Liver (tissue), 9 donors: ENCODE measurements around the gene TRIL. TPM values are rescaled to one million over a fixed set of nuclear protein-coding genes. Genes with fewer than 3 reads are reported as not detected.

Source experiments
- DNase-seq: peaks from one replicate; pipeline ENCODE4 v3.0.0-alpha.2; 2017; ENCODE audit warnings: low spot score
- H3K27ac ChIP-seq, 2 donors: one replicate each; pipeline ENCODE4 v1.7.0; 2013; ENCODE audit warnings: inconsistent platforms in 2 of 2, low read length in 2 of 2, control low read depth in 1 of 2, low read depth in 1 of 2, mild to moderate bottlenecking in 1 of 2
- H3K27me3 ChIP-seq, 4 donors: one replicate each; pipeline versions ENCODE4 v1.6.1 to v1.7.0; 2013; ENCODE audit warnings: low read length in 3 of 4, inconsistent platforms in 1 of 4, mild to moderate bottlenecking in 1 of 4, moderate library complexity in 1 of 4; ENCODE audit not compliant: control insufficient read depth in 4 of 4, insufficient read depth in 4 of 4
- H3K36me3 ChIP-seq, 4 donors: one replicate each; pipeline versions ENCODE4 v1.6.1 to v1.7.0; 2013; ENCODE audit warnings: low read length in 3 of 4, mild to moderate bottlenecking in 3 of 4, low read depth in 1 of 4, moderate library complexity in 1 of 4; ENCODE audit not compliant: control insufficient read depth in 4 of 4, insufficient read depth in 3 of 4
- H3K4me1 ChIP-seq, 4 donors: one replicate each; pipeline versions ENCODE4 v1.6.1 to v1.7.0; 2013; ENCODE audit warnings: low read length in 3 of 4, mild to moderate bottlenecking in 3 of 4, moderate library complexity in 1 of 4; ENCODE audit not compliant: control insufficient read depth in 4 of 4, insufficient read depth in 4 of 4
- H3K4me3 ChIP-seq, 3 donors: one replicate each; pipeline versions ENCODE4 v1.6.1 to v1.7.0; 2013; ENCODE audit warnings: low read length in 3 of 3, control low read depth in 1 of 3, low read depth in 1 of 3, mild to moderate bottlenecking in 1 of 3
- H3K9ac ChIP-seq, 2 donors: one replicate each; pipeline ENCODE4 v1.7.0; 2013; ENCODE audit warnings: low read length in 2 of 2, mild to moderate bottlenecking in 2 of 2, moderate library complexity in 2 of 2, control low read depth in 1 of 2, low read depth in 1 of 2
- H3K9me3 ChIP-seq, 4 donors: one replicate each; pipeline versions ENCODE4 v1.6.1 to v1.7.0; 2013; ENCODE audit warnings: low read length in 3 of 4; ENCODE audit not compliant: control insufficient read depth in 4 of 4
- EGR1 ChIP-seq, 2 donors: IDR thresholded peaks; 2 replicates each; pipeline ENCODE4 v1.6.1; 2016 to 2018; ENCODE audit warnings: antibody characterized with exemption in 2 of 2, low read depth in 2 of 2
- FOXA1 ChIP-seq: IDR thresholded peaks from 2 replicates; pipeline ENCODE4 v1.6.1; 2016; ENCODE audit warnings: antibody characterized with exemption
- FOXA2 ChIP-seq: IDR thresholded peaks from 2 replicates; pipeline ENCODE4 v1.6.1; 2016; ENCODE audit warnings: antibody characterized with exemption
- GABPA ChIP-seq, 2 donors: IDR thresholded peaks in 1 of 2; conservative IDR thresholded peaks in 1 of 2; 2 replicates each; pipeline ENCODE4 v1.6.1; 2016; ENCODE audit warnings: antibody characterized with exemption in 2 of 2, mild to moderate bottlenecking in 1 of 2, moderate library complexity in 1 of 2
- HNF4A ChIP-seq, 2 donors: conservative IDR thresholded peaks; 2 replicates each; pipeline ENCODE4 v1.6.1; 2016; ENCODE audit warnings: antibody characterized with exemption in 2 of 2, mild to moderate bottlenecking in 2 of 2
- HNF4G ChIP-seq: IDR thresholded peaks from 2 replicates; pipeline ENCODE4 v1.6.1; 2016; ENCODE audit warnings: antibody characterized with exemption
- JUND ChIP-seq, 2 donors: IDR thresholded peaks; 2 replicates each; pipeline ENCODE4 v1.6.1; 2016; ENCODE audit warnings: antibody characterized with exemption in 2 of 2
- NR2F2 ChIP-seq: IDR thresholded peaks from 2 replicates; pipeline ENCODE4 v1.6.1; 2016; ENCODE audit warnings: antibody characterized with exemption
- RAD21 ChIP-seq, 2 donors: IDR thresholded peaks; 2 replicates each; pipeline ENCODE4 v1.6.1; 2016; ENCODE audit warnings: antibody characterized with exemption in 2 of 2, mild to moderate bottlenecking in 2 of 2
- RXRA ChIP-seq, 2 donors: IDR thresholded peaks; 2 replicates each; pipeline ENCODE4 v1.6.1; 2017 to 2018; ENCODE audit warnings: antibody characterized with exemption in 2 of 2, mild to moderate bottlenecking in 1 of 2
- SP1 ChIP-seq: IDR thresholded peaks from 2 replicates; pipeline ENCODE4 v1.6.1; 2018; ENCODE audit warnings: antibody characterized with exemption, mild to moderate bottlenecking
- TAF1 ChIP-seq: conservative IDR thresholded peaks from 2 replicates; pipeline ENCODE4 v1.6.1; 2016; ENCODE audit warnings: antibody characterized with exemption, mild to moderate bottlenecking
- YY1 ChIP-seq: IDR thresholded peaks from 2 replicates; pipeline ENCODE4 v1.6.1; 2016; ENCODE audit warnings: antibody characterized with exemption, mild to moderate bottlenecking
- WGBS: extraction: QIAGEN DNeasy Blood & Tissue Kit; methylation state at CpG from one replicate; pipeline ENCODE4 v1.1.7; 2013; 5-methylcytosine and 5-hydroxymethylcytosine counted together
- polyA plus RNA-seq, 2 donors: library from polyadenylated mRNA; stranded (reverse) in 1 of 2; unstranded in 1 of 2; fragments of 200-250 nt in 1 of 2; fragments of >200 nt in 1 of 2; fragmentation: Nextera tagmentation in 1 of 2; extraction: Ambion mirVana in 1 of 2; gene quantifications; one replicate each; pipeline versions ENCODE4 v1.2.1 to v1.2.3, GENCODE V29; 2013 to 2015
- total RNA-seq, 2 donors: library from RNA; depleted of rRNA; stranded (reverse); fragments of >200 nt; gene quantifications; one replicate each; pipeline ENCODE4 v1.2.3, GENCODE V29; 2014
- TF ChIP-seq, protein P1 (sequence below): IDR thresholded peaks from 2 replicates; pipeline ENCODE4 v1.6.1; 2016; ENCODE audit warnings: antibody characterized with exemption
- TF ChIP-seq, protein P2 (sequence below): IDR thresholded peaks from 2 replicates; pipeline ENCODE4 v1.6.1; 2016; ENCODE audit warnings: antibody characterized with exemption
- TF ChIP-seq, protein P3 (sequence below): IDR thresholded peaks from 2 replicates; pipeline ENCODE4 v1.6.1; 2016; ENCODE audit warnings: antibody characterized with exemption
- TF ChIP-seq, protein P4 (sequence below): IDR thresholded peaks from 2 replicates; pipeline ENCODE4 v1.6.1; 2016; ENCODE audit warnings: antibody characterized with exemption, mild to moderate bottlenecking
- TF ChIP-seq, protein P5 (sequence below): fragments of 150-350 bp; IDR thresholded peaks from 2 replicates; pipeline ENCODE4 v1.5.1; 2017; ENCODE audit warnings: improper control_type of control experiment, low read depth, low read length; ENCODE audit not compliant: missing input control
- donor health status: healthy.
- donor health status: healthy.
- donor health status: healthy.
- donor health status: healthy.
- donor health status: healthy.

Gene TRIL
- total and polyA plus RNA-seq, 4 donors = 0.06 to 0.67 (median 0.35) TPM

DNA sequence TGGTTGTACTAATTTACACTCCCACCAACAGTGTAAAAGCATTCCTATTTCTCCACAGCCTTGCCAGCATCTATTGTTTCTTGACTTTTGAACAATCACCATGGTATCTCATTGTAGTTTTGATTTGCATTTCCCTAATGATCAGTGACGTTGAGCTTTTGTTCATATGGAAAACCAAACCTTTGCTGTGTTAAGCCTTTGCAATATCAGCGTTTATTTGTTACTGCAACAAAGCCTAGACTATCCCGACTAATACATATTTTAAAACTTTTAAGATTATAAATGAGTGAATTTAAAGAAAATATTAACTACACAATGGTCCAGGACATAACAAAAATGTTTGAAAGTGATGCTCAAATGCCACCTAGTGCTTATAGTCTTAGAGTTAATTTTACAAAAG, 26.6 kb downstream of the TRIL start:
- Histone ChIP-seq H3K27ac (no peak overlapping the region), H3K4me3 (no peak overlapping the region), H3K9ac (no peak overlapping the region), H3K36me3 (no peaks in the 10 kb centered on the region), H3K4me1 (peaks cover 0 to 4% (median 2%) of the 10 kb centered on the region in 4 donors), H3K27me3 (no peaks in the 10 kb centered on the region), H3K9me3 (no peaks in the 10 kb centered on the region)
- WGBS = 88% methylated on average over 3 of the region's 3 CpGs
- TF ChIP-seq FOXA1 = no peak
- TF ChIP-seq, protein P1, sequence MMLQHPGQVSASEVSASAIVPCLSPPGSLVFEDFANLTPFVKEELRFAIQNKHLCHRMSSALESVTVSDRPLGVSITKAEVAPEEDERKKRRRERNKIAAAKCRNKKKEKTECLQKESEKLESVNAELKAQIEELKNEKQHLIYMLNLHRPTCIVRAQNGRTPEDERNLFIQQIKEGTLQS = no peak
- TF ChIP-seq TAF1 = no peak
- TF ChIP-seq, protein P2, sequence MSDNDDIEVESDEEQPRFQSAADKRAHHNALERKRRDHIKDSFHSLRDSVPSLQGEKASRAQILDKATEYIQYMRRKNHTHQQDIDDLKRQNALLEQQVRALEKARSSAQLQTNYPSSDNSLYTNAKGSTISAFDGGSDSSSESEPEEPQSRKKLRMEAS = no peak
- TF ChIP-seq SP1 = no peak
- no peak for TF ChIP-seq NR2F2
- TF ChIP-seq RXRA (IDR thresholded peaks at IDR 0.05) = no peak
- TF ChIP-seq GABPA (IDR thresholded peaks at IDR 0.05 in 1 of 2, conservative IDR thresholded peaks at IDR 0.05 in 1 of 2) = no peak
- TF ChIP-seq YY1 = no peak
- TF ChIP-seq HNF4A (conservative IDR thresholded peaks at IDR 0.05) = no peak
- TF ChIP-seq, protein P3, sequence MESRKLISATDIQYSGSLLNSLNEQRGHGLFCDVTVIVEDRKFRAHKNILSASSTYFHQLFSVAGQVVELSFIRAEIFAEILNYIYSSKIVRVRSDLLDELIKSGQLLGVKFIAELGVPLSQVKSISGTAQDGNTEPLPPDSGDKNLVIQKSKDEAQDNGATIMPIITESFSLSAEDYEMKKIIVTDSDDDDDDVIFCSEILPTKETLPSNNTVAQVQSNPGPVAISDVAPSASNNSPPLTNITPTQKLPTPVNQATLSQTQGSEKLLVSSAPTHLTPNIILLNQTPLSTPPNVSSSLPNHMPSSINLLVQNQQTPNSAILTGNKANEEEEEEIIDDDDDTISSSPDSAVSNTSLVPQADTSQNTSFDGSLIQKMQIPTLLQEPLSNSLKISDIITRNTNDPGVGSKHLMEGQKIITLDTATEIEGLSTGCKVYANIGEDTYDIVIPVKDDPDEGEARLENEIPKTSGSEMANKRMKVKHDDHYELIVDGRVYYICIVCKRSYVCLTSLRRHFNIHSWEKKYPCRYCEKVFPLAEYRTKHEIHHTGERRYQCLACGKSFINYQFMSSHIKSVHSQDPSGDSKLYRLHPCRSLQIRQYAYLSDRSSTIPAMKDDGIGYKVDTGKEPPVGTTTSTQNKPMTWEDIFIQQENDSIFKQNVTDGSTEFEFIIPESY = no peak
- no peak for TF ChIP-seq RAD21 (IDR thresholded peaks at IDR 0.05)
- TF ChIP-seq, protein P4, sequence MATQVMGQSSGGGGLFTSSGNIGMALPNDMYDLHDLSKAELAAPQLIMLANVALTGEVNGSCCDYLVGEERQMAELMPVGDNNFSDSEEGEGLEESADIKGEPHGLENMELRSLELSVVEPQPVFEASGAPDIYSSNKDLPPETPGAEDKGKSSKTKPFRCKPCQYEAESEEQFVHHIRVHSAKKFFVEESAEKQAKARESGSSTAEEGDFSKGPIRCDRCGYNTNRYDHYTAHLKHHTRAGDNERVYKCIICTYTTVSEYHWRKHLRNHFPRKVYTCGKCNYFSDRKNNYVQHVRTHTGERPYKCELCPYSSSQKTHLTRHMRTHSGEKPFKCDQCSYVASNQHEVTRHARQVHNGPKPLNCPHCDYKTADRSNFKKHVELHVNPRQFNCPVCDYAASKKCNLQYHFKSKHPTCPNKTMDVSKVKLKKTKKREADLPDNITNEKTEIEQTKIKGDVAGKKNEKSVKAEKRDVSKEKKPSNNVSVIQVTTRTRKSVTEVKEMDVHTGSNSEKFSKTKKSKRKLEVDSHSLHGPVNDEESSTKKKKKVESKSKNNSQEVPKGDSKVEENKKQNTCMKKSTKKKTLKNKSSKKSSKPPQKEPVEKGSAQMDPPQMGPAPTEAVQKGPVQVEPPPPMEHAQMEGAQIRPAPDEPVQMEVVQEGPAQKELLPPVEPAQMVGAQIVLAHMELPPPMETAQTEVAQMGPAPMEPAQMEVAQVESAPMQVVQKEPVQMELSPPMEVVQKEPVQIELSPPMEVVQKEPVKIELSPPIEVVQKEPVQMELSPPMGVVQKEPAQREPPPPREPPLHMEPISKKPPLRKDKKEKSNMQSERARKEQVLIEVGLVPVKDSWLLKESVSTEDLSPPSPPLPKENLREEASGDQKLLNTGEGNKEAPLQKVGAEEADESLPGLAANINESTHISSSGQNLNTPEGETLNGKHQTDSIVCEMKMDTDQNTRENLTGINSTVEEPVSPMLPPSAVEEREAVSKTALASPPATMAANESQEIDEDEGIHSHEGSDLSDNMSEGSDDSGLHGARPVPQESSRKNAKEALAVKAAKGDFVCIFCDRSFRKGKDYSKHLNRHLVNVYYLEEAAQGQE = no peak
- TF ChIP-seq EGR1 (IDR thresholded peaks at IDR 0.05; ENCODE audit: low read depth in 2 of 2) = no peak
- no peak for TF ChIP-seq HNF4G
- TF ChIP-seq FOXA2 = no peak
- TF ChIP-seq, protein P5, sequence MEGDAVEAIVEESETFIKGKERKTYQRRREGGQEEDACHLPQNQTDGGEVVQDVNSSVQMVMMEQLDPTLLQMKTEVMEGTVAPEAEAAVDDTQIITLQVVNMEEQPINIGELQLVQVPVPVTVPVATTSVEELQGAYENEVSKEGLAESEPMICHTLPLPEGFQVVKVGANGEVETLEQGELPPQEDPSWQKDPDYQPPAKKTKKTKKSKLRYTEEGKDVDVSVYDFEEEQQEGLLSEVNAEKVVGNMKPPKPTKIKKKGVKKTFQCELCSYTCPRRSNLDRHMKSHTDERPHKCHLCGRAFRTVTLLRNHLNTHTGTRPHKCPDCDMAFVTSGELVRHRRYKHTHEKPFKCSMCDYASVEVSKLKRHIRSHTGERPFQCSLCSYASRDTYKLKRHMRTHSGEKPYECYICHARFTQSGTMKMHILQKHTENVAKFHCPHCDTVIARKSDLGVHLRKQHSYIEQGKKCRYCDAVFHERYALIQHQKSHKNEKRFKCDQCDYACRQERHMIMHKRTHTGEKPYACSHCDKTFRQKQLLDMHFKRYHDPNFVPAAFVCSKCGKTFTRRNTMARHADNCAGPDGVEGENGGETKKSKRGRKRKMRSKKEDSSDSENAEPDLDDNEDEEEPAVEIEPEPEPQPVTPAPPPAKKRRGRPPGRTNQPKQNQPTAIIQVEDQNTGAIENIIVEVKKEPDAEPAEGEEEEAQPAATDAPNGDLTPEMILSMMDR = no peak
- TF ChIP-seq JUND (IDR thresholded peaks at IDR 0.05) = no peak
- DNase-seq = no peak
